Measurements from ENCODE around the gene TMPRSS9.

DNA sequence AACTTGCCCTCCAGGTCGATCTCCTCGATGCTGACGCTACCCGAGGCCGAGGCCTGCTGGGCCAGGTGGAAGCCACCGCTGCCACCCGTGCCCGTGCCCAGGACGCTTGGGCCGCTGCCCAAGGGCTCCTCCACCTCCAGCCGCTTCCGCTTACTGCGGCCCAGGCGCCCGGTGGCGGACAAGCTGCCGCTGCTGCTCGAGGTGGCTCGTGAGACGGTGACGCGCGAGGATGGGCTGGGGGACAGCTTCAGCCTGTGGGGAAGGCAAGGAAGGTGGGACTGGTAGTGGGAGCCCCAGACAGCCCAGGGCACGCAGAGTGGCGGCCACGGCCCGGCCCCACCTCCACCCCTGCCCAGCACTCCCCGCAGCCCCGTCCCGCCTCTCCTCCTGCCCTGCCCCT is 73.8 kb downstream of the TMPRSS9 start:
- TF ChIP-seq, protein P1, sequence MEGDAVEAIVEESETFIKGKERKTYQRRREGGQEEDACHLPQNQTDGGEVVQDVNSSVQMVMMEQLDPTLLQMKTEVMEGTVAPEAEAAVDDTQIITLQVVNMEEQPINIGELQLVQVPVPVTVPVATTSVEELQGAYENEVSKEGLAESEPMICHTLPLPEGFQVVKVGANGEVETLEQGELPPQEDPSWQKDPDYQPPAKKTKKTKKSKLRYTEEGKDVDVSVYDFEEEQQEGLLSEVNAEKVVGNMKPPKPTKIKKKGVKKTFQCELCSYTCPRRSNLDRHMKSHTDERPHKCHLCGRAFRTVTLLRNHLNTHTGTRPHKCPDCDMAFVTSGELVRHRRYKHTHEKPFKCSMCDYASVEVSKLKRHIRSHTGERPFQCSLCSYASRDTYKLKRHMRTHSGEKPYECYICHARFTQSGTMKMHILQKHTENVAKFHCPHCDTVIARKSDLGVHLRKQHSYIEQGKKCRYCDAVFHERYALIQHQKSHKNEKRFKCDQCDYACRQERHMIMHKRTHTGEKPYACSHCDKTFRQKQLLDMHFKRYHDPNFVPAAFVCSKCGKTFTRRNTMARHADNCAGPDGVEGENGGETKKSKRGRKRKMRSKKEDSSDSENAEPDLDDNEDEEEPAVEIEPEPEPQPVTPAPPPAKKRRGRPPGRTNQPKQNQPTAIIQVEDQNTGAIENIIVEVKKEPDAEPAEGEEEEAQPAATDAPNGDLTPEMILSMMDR (optimal IDR thresholded peaks at IDR 0.05 in 1 of 3, IDR thresholded peaks at IDR 0.05 in 1 of 3, conservative IDR thresholded peaks at IDR 0.05 in 1 of 3; ENCODE audit: extremely low read depth in 1 of 3, insufficient read depth in 2 of 3, low read length in 3 of 3) = no peak
- no peak for TF ChIP-seq EZH2 (IDR thresholded peaks at IDR 0.05; ENCODE audit: low read length)
